ENCODE results near the gene PARM1.
"Not testable (repeated sequence)": the region's sequence is repeated elsewhere in the genome, so short reads cannot be mapped to it uniquely, and the experiment has no call there.

Gene PARM1

GRCh38 chr4:74982546-74983252 is 49.8 kb downstream of the PARM1 start:
- DNase-seq (ENCODE audit: low read depth, low spot score) = no peak

DNA sequence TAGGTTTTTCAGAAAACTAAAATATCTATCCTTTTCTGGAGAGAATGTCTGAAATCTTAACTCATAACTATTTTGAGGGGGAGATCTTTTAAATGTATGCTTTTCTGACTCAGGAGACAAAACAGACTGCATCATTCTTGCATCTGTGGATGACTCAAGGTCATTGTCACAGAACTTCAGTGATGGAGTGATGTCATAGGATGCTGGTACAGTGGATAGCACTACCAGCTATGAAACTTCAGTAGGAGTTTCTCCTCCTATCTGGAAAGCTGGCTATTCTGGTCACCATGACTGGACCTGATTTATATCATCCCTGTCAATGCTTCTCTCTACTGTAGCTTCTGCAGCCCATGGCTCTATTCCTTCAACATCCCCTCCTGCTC is 50.3 kb downstream of the PARM1 start:
- no peak for DNase-seq (ENCODE audit: low read depth, low spot score)

GRCh38 chr4:74990276-74990875 is 57.5 kb downstream of the PARM1 start:
- no peak for DNase-seq (ENCODE audit: low read depth, low spot score)

GRCh38 chr4:74994436-74994835 is 61.5 kb downstream of the PARM1 start:
- DNase-seq (ENCODE audit: low read depth, low spot score) = not testable (repeated sequence)

DNA sequence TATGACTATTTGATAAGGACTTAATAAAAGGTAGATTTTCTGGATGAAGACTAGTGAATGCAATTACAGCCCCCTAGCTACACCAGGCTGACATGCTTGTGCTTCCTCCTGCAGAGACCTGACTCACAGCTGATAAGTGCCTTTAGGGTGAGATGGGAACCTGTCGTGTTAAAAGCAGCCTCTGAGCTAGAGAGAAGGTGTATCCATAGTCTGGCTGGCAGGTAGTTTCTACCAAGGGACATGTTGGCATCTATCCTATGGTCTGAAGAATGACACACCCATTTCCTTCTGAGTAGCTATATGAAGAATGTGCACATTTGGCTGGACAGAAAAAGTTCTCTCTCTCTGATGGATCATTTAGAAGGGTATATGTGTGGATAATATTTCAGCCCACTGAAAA is 64.1 kb downstream of the PARM1 start:
- no peak for DNase-seq (ENCODE audit: low read depth, low spot score)

DNA sequence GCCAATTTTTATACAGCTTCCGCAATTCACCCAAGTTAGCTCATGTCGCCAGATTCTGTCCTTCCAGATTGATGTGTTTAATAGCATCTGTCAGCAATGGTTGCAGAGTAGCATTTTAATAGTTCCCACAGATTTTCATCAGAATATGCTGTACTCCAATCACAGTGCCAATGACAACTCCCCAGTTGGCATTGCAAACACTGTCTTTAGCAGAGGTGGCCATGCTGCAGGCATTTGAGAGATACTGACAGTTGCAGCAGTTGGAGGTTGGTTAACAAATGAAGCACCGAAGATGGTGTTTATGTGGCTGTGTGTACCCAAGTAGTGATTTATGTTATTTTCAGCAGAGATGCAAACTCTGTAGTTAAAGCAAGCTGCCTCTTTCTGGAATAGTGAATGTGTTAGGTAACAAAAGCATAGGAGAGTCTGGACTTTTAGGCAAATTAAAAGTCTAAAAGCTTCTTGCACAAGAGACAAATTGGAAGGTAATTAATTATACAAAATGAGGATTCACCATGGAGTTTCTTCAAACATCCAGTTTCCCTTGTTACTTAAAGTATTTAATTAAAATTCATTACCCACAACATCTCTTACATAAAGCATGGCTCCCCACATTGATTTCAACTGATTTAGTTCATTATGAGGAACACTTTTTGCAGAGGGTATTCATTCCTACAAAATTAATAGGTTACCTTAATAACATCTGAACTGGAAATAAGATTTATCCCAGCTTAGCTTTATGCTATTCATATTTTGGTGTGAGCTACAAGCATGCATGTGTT is 65.2 kb downstream of the PARM1 start:
- no peak for DNase-seq (ENCODE audit: low read depth, low spot score)

DNA sequence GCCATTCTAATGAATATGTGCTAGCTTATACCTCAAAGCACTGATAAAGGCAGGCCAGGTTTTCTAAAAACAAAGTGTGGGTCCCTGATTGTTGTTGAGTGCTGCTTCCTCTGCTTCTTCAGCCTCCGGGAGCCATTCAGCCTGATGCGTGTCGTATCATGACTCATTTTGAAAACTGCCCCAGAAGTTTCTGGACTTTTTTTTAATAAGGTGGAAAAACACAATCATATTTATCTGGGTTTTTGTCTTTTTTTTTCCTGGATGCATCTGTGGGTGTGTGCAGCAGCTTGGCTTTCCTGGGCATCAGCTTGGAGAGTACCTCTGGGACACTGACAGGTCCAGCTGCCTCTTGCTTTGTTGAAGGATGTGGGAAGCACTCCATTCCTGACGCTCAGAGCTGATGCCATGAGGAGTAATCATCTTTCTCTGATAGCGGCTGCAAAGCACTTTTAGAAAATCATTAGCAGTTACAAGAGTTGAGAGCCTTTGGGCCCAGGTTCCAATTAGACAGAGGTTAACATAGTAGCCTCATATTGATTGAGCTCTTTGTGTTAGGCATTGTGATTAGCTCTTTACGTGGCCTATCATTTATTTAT is 66.9 kb downstream of the PARM1 start:
- no peak for DNase-seq (ENCODE audit: low read depth, low spot score)

- no peak for DNase-seq (ENCODE audit: low read depth, low spot score)
Observed at GRCh38 chr4:75001871-75002270, 69.0 kb downstream of the PARM1 start.

DNA sequence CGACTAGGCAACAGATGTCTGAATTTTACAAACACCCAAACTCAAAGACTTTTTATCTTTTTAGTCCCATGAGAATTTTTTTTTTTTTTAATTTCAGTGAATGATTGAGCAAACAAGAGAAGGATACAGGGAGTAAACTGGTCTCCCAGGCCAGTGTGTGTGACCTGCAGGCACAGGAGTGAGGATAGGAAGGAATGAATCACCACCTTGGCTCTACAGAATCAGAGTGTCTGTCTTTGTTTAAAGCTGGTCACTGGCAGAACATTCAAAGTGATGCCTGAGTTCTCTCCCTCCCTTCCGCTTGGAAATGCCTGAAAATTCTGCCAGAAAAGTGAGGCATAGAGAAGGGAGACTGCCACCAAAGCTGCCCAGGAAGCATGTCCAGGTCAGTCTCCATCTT is 69.5 kb downstream of the PARM1 start:
- no peak for DNase-seq (ENCODE audit: low read depth, low spot score)

GRCh38 chr4:75003979-75004378 is 71.1 kb downstream of the PARM1 start:
- no peak for DNase-seq (ENCODE audit: low read depth, low spot score)

DNA sequence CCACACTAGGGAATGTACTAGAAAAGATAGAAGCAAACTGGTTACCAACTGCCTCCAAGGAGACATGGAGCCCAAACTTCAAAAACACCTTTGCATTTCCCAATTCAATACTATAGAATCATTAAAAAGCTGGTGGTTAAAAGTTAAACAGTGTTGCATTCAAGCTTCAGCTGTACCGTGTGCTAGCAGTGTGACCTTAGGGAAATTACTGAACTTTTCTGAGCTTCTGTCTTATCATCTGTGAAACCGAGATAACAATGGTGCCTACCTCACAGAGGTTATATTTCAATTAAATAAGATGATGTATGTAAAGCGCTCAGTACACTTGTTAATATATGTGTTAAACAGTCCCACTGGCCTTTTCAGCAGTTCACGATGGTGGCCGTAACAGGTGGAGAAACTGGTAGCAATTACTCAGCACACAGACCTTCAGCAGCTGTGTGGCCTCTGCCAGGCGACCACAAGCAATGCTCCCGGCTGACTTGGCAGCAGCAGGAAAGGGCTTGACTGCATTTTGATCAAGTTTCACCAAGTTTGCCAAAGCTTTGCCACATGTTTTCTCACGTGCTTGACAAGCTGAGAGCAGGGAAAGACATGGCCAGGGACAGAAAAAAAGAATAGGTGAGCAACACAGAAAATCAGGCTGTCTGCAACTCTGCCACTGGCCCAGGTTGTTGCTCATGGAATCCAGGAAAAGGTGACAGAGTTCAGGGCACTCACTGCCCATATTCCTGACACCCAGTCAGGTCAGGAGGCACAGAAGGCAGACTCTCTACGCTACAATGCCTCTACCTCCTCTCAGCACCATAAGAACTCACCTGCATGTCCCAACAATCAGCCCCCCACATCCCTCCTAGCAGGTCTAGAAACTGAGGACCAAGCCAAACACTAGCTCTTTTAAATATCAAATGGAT is 72.1 kb downstream of the PARM1 start:
- DNase-seq (ENCODE audit: low read depth, low spot score) = no peak

- DNase-seq (ENCODE audit: low read depth, low spot score) = no peak
Observed at GRCh38 chr4:75005727-75006126, 72.8 kb downstream of the PARM1 start.

GRCh38 chr4:75007891-75008290 is 75.0 kb downstream of the PARM1 start:
- no peak for DNase-seq (ENCODE audit: low read depth, low spot score)

- DNase-seq (ENCODE audit: low read depth, low spot score) = no peak
Observed at GRCh38 chr4:75009138-75009537, 76.2 kb downstream of the PARM1 start.

DNA sequence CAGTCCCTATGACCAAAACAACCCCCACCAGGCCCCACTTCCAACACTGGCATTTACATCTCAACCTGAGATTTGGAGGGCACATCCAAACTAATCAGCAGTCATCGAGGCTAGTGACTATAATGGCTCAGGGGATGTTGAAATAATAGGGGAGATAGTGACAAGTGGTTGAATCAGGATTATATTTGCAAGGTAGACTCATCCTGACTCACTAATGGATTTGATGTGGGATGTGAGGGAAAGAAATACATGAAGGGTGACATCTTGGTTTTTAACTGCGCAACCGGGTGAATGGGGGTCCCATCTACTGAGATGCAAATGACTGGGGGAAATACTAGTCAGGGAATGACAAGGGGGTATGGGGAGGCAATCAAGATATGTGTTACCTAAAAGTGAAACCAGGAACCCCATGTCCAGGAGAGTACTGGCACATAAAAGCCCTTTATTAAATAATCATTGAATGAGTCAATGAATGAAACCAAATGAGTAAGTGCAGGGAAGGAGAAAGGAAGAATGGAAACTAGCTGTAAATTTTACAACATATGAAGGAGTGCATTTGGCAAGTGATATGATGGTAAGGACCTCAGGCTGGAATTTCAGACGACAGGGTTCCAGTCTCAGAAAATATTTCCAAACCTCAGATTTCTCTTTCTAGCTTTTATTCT is 78.3 kb downstream of the PARM1 start:
- no peak for DNase-seq (ENCODE audit: low read depth, low spot score)

GRCh38 chr4:75015627-75016026 is 82.7 kb downstream of the PARM1 start:
- no peak for DNase-seq (ENCODE audit: low read depth, low spot score)

GRCh38 chr4:75016472-75016871 is 83.6 kb downstream of the PARM1 start:
- DNase-seq (ENCODE audit: low read depth, low spot score) = no peak

- DNase-seq (ENCODE audit: low read depth, low spot score) = no peak
Observed at GRCh38 chr4:75018811-75019479, 86.0 kb downstream of the PARM1 start.

GRCh38 chr4:75025431-75025830 is 92.5 kb downstream of the PARM1 start:
- no peak for DNase-seq (ENCODE audit: low read depth, low spot score)

GRCh38 chr4:75028196-75028854 is 95.4 kb downstream of the PARM1 start:
- DNase-seq (ENCODE audit: low read depth, low spot score) = no peak

Data from ELF-1 (cell line).